Fibroblast of the aortic adventitia (primary cell): ENCODE results near the gene PNLIP. TPM values are rescaled to one million over a fixed set of nuclear protein-coding genes. Genes with fewer than 3 reads are reported as not detected.

ENCODE experiments used
- DNase-seq: peaks from one replicate; pipeline ENCODE4 v3.0.0-alpha.2; 2010; ENCODE audit warnings: low read depth
- H3K4me3 ChIP-seq: 2 replicates; pipeline ENCODE4 v1.5.1; 2011; ENCODE audit warnings: low read depth, mild to moderate bottlenecking, control low read depth, low read length, moderate library complexity
- total RNA-seq: library from RNA; depleted of rRNA; stranded (reverse); fragments of >200 nt; gene quantifications from 2 replicates; pipeline ENCODE4 v1.2.3, GENCODE V29; 2012; ENCODE audit warnings: low replicate concordance
- TF ChIP-seq, protein P1 (sequence below): IDR thresholded peaks from 2 replicates; pipeline ENCODE4 v1.5.1; 2011; ENCODE audit warnings: mild to moderate bottlenecking, low read length, control low read depth, inconsistent platforms; ENCODE audit not compliant: insufficient read depth

The PNLIP gene
- total RNA-seq, 1 donor = not detected

DNA sequence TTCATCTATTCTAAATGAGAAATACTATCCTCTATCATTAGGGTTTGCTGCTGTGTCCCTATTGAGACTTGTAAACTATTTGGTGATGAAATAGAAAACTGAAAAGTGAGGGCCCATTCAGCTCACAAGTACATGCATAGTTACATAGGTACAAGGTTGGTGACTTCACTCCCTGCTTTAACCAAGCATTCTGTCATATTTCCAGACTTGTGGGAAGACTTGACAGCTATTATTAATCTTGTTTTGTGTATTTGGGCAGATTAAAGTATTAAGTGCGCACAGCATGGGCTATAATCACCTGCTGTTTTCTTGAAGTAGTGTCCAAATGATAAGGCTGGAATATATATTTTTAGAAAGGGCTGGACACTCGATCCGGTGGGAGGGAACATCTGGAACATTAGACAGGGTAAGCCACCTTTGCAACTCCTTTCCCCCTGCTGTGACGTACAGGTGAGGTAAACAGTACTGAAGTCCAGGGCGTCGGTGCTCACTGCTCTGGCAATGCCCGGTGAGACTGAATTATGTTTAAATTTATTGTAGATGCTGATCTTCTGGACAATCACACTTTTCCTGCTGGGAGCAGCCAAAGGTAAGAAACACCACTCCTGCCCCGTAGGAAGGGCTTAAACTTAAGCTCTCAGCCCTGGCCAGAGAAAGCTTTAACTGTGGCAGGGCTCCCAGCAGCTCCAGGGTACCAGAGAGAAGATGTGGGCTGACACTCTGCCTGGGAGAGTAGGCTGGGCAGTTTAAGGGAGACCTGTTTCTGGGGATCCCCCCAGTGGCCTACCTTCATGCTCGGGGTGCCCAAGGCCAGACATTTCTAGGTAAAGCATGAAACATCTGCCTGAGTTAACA, 45.1 kb downstream of the PNLIP start, which contains the start of gene PNLIPRP1:
TSS of gene PNLIPRP1 (plus strand) at position 370 of the 855 bp plus-strand sequence. CDS start at position 541, 171 bp downstream.
- TF ChIP-seq, protein P1, sequence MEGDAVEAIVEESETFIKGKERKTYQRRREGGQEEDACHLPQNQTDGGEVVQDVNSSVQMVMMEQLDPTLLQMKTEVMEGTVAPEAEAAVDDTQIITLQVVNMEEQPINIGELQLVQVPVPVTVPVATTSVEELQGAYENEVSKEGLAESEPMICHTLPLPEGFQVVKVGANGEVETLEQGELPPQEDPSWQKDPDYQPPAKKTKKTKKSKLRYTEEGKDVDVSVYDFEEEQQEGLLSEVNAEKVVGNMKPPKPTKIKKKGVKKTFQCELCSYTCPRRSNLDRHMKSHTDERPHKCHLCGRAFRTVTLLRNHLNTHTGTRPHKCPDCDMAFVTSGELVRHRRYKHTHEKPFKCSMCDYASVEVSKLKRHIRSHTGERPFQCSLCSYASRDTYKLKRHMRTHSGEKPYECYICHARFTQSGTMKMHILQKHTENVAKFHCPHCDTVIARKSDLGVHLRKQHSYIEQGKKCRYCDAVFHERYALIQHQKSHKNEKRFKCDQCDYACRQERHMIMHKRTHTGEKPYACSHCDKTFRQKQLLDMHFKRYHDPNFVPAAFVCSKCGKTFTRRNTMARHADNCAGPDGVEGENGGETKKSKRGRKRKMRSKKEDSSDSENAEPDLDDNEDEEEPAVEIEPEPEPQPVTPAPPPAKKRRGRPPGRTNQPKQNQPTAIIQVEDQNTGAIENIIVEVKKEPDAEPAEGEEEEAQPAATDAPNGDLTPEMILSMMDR = no peak
- DNase-seq = no peak
- no peak within 1 kb of the TSS for H3K4me3 ChIP-seq

DNA sequence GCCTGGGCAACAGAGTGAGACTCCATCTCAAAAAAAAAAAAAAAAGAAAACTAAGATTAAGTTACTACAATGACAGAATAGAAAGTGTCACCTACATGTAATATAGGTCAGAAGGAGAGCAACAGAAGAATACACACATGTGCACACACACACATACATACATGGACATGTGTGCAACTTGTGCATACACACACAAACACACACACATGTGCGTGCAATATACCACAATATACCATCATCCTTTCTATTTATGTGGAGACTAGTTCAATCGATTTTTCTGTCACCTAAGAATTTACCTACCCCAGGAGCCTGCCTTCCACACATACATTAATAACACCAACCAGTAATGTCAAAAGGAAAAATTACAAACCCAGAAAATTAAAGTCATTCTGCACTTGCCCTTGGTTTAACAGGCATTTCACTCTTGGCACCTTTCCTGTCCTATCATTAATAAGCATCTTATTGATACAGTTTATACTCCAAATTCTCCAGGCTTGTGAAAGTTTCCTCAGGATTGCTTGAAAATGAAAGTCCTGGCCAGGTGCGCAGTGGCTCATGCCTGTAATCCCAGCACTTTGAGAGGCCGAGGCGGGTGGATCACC, 47.5 kb downstream of the PNLIP start:
- H3K4me3 ChIP-seq = no peak overlapping the region
- TF ChIP-seq, protein P1 = no peak
- no peak for DNase-seq

DNA sequence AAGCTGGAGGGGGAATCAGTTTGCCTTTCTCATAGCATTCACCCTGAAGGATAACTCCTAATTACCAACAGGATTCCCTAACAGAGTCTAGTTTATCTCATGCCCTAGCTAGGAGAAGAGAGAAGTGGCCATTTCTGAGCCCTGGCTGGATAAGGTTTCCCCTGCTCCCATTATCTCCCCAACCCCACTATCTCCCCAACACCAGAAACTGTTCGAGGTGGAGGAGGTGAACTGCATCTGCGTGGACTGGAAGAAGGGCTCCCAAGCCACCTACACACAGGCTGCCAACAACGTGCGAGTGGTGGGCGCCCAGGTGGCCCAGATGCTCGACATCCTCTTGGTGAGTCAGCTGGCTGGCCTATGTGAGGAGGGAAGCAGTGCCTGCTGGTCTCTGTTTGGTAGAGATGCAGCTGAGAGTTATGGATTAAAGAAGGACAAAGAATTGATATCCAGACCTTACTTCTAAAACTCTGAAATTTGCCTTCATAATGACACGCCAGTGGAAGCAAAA, 48.8 kb downstream of the PNLIP start:
- no peak overlapping the region for H3K4me3 ChIP-seq
- TF ChIP-seq, protein P1 = no peak
- no peak for DNase-seq

DNA sequence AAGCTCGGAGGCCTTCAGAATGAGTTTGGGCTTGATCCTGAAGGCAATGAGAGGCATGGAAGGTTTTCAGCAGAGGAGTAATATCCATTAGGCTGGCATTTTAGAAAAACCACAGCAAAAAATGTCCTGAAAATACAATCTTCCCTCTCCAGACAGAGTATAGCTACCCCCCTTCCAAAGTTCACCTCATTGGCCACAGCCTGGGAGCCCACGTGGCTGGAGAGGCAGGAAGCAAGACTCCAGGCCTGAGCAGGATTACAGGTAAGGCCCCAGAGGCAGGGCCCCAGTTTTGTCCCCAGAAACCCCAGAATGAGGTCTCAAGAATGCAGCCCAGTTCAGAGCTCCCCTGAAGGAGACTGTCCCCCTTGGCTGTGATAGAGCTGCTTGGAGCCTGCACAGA, 50.3 kb downstream of the PNLIP start:
- DNase-seq = no peak
- TF ChIP-seq, protein P1 = no peak
- H3K4me3 ChIP-seq = no peak overlapping the region

DNA sequence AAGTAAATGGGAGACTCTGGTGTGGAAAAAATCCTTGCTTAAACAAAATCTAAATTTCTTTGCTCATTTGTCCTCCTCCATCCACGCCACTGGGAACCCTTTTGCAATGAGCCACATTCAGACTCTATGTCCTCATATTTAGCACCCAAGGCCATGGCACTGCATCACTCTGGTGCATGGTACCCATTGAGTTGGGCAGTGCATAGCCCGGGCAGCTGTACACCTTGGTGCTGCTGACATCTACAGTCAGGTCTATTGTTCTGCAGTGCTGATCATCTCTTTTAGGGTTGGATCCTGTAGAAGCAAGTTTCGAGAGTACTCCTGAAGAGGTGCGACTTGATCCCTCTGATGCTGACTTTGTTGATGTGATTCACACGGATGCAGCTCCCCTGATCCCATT, 51.8 kb downstream of the PNLIP start:
- H3K4me3 ChIP-seq = no peak overlapping the region
- TF ChIP-seq, protein P1 = no peak
- no peak for DNase-seq

DNA sequence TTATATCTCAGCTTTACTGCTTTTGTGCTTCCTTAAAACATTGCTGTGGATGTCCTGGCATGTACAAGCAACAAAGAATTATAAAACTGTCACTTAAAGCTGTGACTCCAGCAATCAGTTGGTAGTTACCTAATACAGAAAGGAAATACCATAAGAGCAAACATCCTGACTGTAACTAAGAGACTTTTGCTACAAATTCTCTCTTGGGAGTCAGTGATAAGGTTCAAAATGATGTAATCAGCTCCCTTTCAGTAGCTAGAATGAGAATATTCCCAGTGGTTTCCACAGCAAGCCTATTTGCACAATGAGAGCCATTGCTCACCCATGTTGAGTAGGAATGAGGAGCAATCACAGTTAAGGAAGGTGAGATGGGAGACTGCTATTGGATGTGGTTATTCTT, 52.6 kb downstream of the PNLIP start:
- DNase-seq = no peak
- TF ChIP-seq, protein P1 = no peak
- no peak overlapping the region for H3K4me3 ChIP-seq
